Esophagus squamous epithelium (tissue), 4 donors: ENCODE data around the gene KRTAP3-2.
"Not testable (repeated sequence)": the region's sequence is repeated elsewhere in the genome, so short reads cannot be mapped to it uniquely, and the experiment has no call there.

Experiments
- CTCF ChIP-seq, 6 experiments: fragments of 450-650 bp in 4 of 6; fragments of 200-600 bp in 2 of 6; sonication (generic) in 2 of 6; IDR thresholded peaks; one replicate each; pipeline ENCODE4 v1.5.1; 2016 to 2019; ENCODE audit warnings: antibody characterized with exemption in 6 of 6, mild to moderate bottlenecking in 4 of 6, moderate library complexity in 4 of 6
- POLR2A ChIP-seq, 4 donors: fragments of 450-650 bp; IDR thresholded peaks; one replicate each; pipeline ENCODE4 v1.6.1; 2017; ENCODE audit warnings: antibody characterized with exemption in 4 of 4, mild to moderate bottlenecking in 4 of 4, moderate library complexity in 3 of 4

DNA sequence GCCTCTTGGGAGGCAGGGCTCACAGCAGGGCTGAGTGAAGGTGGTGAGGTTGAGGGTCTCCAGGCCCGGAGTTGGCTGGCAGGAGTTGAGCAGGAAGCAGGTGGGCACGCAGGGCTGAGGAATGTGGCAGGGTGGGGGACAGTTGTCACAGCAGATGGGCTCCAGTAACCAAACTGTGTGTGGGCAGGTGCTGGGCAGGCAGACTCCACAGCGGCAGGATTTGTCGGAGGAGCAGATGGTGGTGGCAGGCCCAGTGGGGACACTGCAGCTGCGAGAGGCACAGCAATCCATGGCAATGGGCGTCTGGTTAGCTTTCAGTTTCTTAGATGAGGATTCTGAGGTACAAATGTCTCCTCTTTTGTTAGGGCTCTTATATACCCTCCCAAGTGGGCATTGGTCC lies at the start of gene KRTAP3-2:
- TF ChIP-seq CTCF, POLR2A (IDR thresholded peaks at IDR 0.05): not testable (repeated sequence)
